Measurements from ENCODE around the gene CXorf58.

CXorf58 gene

DNA sequence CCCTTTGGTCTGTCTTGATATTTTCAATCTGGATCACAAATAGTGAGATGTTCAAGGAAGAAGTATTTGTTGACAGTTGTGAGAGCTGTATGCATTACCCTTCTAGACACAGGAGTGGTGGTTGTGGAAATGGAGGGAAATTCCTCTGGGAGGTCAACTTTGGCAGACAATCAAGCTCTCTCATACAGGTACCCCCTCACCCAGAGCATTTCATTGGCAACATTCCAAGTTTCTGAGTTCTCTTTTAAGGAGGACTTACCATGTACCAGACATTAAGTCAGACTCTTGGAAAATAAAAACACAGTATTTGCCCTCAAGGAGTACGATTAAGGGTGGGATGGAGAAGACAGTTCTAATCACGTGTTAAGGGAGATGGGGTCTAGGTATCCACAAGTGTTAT is 73.9 kb downstream of the CXorf58 start:
- Histone ChIP-seq H3K36me3 (ENCODE audit: low read depth) (peaks cover 4% of the 10 kb centered on the region; the same call in 1 of the 2 replicates), H3K4me1 (ENCODE audit: insufficient read depth, poor library complexity, severe bottlenecking) (no peaks in the 10 kb centered on the region), H3K9me3 (ENCODE audit: severe bottlenecking) (no peaks in the 10 kb centered on the region), H3K27me3 (ENCODE audit: insufficient read depth, poor library complexity, severe bottlenecking) (no peaks in the 10 kb centered on the region), H3K27ac (ENCODE audit: poor library complexity, severe bottlenecking) (no peak overlapping the region), H3K4me3 (ENCODE audit: severe bottlenecking) (no peak overlapping the region)
- no peak for ATAC-seq (ENCODE audit: low read depth)
- TF ChIP-seq, protein P1, sequence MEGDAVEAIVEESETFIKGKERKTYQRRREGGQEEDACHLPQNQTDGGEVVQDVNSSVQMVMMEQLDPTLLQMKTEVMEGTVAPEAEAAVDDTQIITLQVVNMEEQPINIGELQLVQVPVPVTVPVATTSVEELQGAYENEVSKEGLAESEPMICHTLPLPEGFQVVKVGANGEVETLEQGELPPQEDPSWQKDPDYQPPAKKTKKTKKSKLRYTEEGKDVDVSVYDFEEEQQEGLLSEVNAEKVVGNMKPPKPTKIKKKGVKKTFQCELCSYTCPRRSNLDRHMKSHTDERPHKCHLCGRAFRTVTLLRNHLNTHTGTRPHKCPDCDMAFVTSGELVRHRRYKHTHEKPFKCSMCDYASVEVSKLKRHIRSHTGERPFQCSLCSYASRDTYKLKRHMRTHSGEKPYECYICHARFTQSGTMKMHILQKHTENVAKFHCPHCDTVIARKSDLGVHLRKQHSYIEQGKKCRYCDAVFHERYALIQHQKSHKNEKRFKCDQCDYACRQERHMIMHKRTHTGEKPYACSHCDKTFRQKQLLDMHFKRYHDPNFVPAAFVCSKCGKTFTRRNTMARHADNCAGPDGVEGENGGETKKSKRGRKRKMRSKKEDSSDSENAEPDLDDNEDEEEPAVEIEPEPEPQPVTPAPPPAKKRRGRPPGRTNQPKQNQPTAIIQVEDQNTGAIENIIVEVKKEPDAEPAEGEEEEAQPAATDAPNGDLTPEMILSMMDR (IDR thresholded peaks at IDR 0.05; ENCODE audit: poor library complexity, severe bottlenecking) = no peak
- no peak for DNase-seq (ENCODE audit: low spot score)

DNA sequence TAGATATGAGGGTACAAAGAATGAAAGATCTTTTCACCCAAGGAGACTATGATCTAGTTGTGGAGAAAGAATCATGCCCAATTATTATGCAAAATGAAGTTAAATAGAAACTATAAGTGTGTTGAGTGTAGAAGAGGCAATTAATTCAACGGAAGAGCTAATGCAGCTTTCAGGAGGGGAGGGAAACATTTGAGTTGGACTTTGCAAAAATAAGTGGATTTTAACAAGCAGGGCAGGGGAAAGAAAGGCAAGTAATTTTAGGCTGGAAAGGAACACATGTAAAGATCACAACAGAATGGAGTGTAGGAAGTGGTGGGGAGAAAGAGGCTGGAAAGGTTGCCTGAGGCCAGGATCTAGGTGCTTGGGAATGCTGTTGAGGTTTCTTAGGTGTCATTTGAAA is 75.1 kb downstream of the CXorf58 start:
- DNase-seq (ENCODE audit: low spot score) = no peak
- ATAC-seq (ENCODE audit: low read depth) = no peak
- no peak overlapping the region for H3K27ac ChIP-seq (ENCODE audit: poor library complexity, severe bottlenecking)

More for the DNA sequence above, 75.1 kb downstream of the CXorf58 start:
- Histone ChIP-seq H3K4me1 (ENCODE audit: insufficient read depth, poor library complexity, severe bottlenecking) (no peaks in the 10 kb centered on the region), H3K9me3 (ENCODE audit: severe bottlenecking) (no peaks in the 10 kb centered on the region), H3K27me3 (ENCODE audit: insufficient read depth, poor library complexity, severe bottlenecking) (no peaks in the 10 kb centered on the region), H3K36me3 (ENCODE audit: low read depth) (peaks cover 12% of the 10 kb centered on the region; the same call in 1 of the 2 replicates), H3K4me3 (ENCODE audit: severe bottlenecking) (no peak overlapping the region)
- TF ChIP-seq, protein P1 (IDR thresholded peaks at IDR 0.05; ENCODE audit: poor library complexity, severe bottlenecking) = no peak

All from RWPE2 (cell line).